ENCODE measurements around the gene RBMS3. TPM values are rescaled to one million over a fixed set of nuclear protein-coding genes. Genes with fewer than 3 reads are reported as not detected.
"Not testable (repeated sequence)": the region's sequence is repeated elsewhere in the genome, so short reads cannot be mapped to it uniquely, and the experiment has no call there.

Gene RBMS3
- total RNA-seq, 1 donor from 2014 or later = 49.0 TPM

GRCh38 chr3:29452934-29453283, 172.0 kb downstream of the RBMS3 start:
- intact Hi-C loops (cut with DNase I) = loop anchor here (5.0 kb wide), 1 partner anchor 49 kb away; no protein-coding TSS in a partner anchor

DNA sequence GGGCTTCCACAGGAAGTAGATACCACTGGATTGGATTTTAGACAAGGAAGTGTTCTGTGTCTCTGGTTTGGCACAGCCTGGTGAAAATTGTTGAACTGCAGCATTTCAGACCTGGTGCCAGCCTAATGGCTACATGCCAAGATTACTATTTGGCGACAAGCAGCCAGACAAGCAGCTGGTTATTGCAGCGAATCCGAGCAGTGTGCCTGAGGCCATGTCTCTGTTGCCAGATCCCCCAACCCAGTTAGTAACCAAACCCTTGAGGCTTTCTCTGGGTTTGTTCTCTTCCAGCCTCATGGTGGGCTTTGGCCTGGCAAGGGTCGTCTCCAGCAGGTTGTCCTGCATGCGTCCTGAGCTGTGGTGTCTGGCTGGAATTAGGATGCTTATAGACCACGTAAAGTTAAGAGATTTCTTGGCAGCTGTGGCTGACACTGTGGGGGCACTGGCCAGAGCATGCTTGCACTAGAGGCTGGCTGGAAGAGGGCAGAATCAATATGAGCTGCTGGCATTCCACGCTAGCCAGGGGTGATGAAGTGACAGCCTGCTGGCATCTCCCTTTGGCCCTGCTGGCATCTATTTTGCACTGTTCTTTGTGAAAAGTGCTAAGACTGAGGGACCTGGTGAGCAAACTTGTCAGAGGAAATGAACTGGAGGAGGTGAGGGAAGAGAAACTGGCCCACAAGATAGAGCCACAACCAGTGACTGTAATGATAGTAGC, 172.6 kb downstream of the RBMS3 start:
- intact Hi-C loops (cut with DNase I) = loop anchor here (5.0 kb wide), 1 partner anchor 49 kb away; no protein-coding TSS in a partner anchor
- peak; percentile 74 for DNase-seq (ENCODE audit: low spot score)

More at GRCh38 chr3:29452934-29453283, 172.0 kb downstream of the RBMS3 start:
- no peak for DNase-seq (ENCODE audit: low spot score)

- DNase-seq (ENCODE audit: low spot score) = no peak
- intact Hi-C loops (cut with DNase I) = loop anchor here (5.0 kb wide), 1 partner anchor 48 kb away; no protein-coding TSS in a partner anchor
Observed at GRCh38 chr3:29454161-29454611, 173.3 kb downstream of the RBMS3 start.

DNA sequence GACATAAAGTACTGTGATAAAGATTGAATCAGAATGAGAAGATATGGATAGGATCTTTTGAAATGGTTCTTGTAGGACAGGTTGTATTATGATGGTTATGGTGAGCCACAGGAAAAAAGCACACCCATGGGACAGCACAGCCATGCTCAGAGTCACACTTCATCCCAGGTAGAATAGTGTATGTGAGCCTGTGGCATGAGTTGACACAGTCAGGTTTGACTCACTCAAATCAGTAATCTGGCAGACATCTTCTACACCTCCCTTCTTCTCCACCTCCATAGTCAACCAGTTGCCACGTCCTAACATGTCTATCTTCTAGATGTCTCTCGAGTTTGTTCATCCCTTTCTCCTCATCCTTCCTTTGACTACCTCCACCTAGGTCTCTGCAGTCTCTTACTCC, 176.0 kb downstream of the RBMS3 start:
- intact Hi-C loops (cut with DNase I) = no loop called here
- DNase-seq (ENCODE audit: low spot score) = no peak

DNA sequence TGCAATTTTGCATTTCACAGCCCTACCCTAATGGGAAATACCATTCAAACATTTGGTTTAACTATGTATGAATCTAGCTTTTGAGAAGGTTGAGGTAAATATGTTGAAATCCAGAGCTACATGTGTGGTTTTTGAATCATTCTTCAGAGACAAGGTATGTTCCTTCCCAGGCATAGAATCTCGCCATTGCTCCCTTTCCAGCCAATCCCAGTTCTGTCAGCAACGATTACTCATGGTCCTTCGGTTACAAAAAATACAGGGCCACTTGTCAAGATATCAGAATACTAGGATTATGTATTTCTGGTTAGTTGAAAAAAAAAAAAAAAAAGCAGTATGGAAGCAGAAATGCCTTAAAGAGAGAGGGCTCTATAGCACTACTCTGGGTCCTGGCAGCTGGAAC, 182.4 kb downstream of the RBMS3 start:
- DNase-seq (ENCODE audit: low spot score) = no peak
- intact Hi-C loops (cut with DNase I) = no loop called here

DNA sequence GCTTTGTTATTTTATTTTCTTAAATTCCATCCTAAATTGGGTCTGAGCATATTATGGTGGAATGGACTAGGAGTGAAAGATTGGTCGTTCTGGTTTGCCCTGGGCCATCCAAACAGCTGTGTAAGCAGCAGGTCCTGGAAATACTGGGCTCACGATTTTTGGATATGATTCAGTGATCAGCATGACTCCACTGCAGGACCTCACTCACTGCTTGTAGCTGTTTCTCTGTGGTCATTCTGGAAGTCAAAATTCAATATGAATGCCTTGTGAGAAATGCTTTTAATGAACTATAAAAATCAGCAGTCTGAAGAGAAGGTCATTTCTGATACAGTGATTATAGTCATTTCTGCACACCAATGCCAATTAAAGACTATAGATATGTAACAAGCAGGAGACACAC, 185.0 kb downstream of the RBMS3 start:
- DNase-seq (ENCODE audit: low spot score) = no peak
- intact Hi-C loops (cut with DNase I) = no loop called here

DNA sequence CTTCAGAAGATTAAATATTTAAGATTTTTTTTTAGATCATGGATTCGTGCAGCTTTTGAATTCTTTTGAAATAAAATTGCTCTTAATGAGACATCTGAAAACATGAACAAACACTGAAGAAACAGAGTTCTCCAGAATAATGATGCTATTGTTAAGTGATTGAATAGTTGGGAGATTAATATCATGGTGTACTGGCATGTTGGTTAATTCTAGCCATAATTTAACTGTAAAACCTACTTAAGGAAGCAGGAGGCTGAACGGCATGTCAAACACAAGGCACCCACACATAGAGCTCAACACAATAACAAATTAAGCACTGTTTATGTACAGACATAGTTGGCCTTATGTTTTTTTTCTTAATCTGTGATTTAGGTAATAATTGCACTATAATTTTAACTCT, 185.6 kb downstream of the RBMS3 start:
- DNase-seq (ENCODE audit: low spot score) = no peak
- intact Hi-C loops (cut with DNase I) = no loop called here

DNA sequence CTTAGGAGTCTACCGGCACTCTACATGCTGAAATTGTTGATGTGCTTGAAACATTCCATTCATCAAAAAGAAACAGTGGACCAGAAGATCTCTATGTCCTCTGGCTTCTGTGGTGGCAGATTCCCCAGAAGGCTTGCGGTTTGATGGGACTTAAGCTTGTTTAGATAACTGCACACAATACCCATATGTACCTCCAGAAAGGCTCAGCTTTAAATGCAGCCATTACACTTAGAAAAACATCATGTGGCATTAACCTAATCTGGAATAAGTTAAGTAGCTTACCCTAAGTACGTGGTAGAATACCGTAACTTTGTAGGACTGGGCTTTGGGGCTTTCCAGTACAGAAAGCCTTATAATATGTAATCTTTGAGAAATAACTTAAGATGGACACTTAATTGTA, 187.3 kb downstream of the RBMS3 start:
- intact Hi-C loops (cut with DNase I) = no loop called here
- no peak for DNase-seq (ENCODE audit: low spot score)

DNA sequence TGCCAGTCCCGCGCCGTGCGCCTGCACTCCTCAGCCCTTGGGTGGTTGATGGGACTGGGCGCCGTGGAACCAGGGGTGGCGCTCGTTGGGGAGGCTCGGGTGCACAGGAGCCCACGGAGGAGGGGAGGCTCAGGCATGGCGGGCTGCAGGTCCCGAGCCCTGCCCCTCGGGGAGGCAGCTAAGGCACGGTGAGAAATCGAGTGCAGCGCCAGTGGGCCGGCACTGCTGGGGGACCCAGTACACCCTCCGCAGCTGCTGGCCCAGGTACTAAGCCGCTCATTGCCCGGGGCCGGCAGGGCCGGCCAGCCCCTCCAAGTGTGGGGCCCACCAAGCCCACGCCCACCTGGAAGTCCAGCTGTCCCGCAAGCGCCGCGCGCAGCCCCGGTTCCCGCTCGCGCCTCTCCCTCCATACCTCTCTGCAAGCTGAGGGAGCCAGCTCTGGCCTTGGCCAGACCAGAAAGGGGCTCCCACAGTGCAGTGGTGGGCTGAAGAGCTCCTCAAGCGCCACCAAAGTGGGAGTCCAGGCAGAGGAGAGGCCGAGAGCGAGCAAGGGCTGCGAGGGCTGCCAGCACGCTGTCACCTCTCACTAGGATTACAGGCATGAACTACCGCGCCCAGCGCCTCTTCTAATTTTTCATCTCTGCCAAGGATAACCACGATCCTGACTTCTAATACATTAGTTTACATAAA, 192.8 kb downstream of the RBMS3 start:
- intact Hi-C loops (cut with DNase I); DNase-seq (ENCODE audit: low spot score): not testable (repeated sequence)

GRCh38 chr3:29475305-29475840, 194.5 kb downstream of the RBMS3 start:
- intact Hi-C loops (cut with DNase I) = no loop called here
- DNase-seq (ENCODE audit: low spot score) = no peak

GRCh38 chr3:29475854-29476253, 195.0 kb downstream of the RBMS3 start:
- DNase-seq (ENCODE audit: low spot score) = no peak
- intact Hi-C loops (cut with DNase I) = no loop called here

DNA sequence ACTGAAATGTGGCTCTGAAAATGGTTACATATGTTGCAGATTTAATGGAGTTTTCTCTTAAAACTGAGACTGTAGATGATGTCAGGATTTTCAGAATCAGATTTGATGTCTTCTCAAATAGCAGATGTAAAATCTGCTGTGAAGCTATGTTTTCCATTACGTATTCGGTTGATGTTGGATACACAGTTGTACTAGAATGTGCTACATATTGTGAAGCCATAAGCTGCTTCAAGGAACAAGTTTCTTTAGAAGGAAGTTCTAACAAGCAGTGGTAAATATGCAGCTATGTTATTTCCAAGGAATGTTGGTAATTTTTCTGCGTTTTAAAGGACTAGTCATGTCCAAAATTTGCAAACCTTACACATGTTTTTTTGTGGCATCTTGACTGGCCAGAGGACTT, 197.7 kb downstream of the RBMS3 start:
- no peak for DNase-seq (ENCODE audit: low spot score)
- intact Hi-C loops (cut with DNase I) = no loop called here

DNA sequence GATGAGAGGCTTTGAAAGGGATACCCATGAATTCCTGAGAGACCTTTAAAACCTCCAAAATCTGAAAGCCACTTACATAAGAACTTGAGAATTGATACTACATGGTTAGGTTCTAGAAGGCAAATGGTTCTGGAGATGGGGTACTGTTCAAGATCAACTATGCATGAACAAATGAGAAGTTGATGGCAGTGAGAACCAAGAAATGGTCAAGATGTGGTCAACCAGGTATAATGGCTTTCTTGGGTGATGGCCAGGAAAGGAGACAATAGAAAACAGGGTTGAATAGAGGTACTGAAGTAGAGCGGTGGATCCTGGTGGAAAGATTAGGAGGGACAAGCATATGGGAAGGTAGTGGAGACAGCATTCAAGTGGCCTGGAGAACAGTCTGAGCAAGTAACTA, 200.4 kb downstream of the RBMS3 start:
- intact Hi-C loops (cut with DNase I) = no loop called here
- no peak for DNase-seq (ENCODE audit: low spot score)

DNA sequence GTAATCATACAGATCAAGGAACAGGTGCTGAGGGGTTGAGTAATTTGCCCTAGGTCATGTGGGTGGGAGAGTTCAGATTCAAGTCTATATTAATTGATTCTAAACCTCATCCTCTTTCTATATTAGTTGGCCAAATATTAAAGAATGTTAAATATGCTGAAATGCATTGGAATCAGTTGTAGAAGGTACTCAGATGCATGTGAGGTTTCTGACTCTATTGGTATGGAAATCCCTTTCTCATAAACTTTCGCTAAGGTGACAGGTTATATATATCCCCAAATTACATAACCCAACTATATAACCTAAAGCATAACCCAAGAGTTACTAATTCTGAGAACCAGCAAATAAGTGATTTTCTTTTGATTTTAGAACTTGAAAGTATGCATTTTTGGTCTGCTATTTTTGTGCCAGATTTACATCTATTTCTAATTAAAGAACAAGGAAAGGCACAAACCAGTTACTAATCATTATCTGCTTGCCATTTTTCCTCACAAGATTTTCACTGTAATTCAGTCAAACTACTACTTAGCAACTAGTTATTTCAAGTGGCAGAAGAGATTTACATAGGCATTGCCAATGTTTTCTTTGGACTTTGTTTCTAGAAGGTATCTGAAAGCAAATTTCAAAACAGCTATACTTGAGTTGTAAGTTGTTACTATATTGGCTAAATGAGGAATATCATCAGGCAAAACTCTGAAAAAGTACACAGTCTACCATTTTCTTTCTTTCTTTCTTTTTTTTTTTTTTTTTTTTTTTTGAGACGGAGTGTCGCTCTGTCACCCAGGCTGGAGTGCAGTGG, 201.3 kb downstream of the RBMS3 start:
- intact Hi-C loops (cut with DNase I) = no loop called here
- DNase-seq (ENCODE audit: low spot score) = no peak

DNA sequence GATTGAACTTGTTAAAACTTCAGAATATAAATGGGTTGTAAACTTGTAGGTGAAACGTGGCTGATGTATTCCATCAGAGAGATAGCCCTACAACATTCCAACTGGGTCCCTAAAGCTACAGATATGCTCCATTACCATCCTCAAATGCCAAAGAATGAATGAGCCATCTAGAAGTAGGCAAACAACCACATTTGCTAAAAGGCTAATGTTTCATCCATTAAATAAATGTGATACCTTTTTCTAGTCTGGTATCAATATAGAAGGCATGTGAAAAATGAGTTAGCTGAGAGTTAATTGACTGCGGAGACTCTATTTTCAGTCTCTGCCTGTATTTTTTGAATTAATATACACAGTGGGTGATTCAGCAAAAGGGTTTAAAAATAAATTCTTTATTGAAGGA, 203.8 kb downstream of the RBMS3 start:
- intact Hi-C loops (cut with DNase I) = no loop called here
- no peak for DNase-seq (ENCODE audit: low spot score)

DNA sequence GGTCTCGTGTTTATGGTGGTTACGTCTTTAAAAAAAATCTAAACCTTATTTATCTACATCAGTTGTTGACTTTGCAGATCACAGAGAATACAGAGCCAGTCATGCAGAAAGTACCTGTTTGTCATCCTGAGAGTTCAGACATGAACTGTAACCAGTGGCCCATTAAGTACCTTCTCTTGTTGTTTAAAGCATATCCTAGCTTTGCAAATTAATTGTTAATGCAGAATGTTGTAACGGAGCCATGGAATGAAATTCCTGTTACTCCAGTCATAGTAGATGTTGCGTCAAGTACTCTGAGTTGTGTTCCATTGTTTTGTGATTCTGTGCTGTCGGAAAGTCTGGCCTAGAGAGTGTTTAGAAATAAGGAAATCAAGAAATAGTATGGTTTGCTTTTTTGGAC, 205.2 kb downstream of the RBMS3 start:
- no peak for DNase-seq (ENCODE audit: low spot score)
- intact Hi-C loops (cut with DNase I) = no loop called here

GRCh38 chr3:29486917-29487316, 206.0 kb downstream of the RBMS3 start:
- intact Hi-C loops (cut with DNase I) = no loop called here
- no peak for DNase-seq (ENCODE audit: low spot score)

GRCh38 chr3:29488922-29489321, 208.1 kb downstream of the RBMS3 start:
- intact Hi-C loops (cut with DNase I) = no loop called here
- no peak for DNase-seq (ENCODE audit: low spot score)

GRCh38 chr3:29493109-29493508, 212.2 kb downstream of the RBMS3 start:
- intact Hi-C loops (cut with DNase I) = no loop called here
- no peak for DNase-seq (ENCODE audit: low spot score)
